ENCODE measurements around the gene HDAC10.

HDAC10 gene

GRCh38 chr22:50236731-50237409 lies 14.2 kb downstream of the HDAC10 start:
- DNase-seq (ENCODE audit: low spot score), result peak; percentile 73

DNA sequence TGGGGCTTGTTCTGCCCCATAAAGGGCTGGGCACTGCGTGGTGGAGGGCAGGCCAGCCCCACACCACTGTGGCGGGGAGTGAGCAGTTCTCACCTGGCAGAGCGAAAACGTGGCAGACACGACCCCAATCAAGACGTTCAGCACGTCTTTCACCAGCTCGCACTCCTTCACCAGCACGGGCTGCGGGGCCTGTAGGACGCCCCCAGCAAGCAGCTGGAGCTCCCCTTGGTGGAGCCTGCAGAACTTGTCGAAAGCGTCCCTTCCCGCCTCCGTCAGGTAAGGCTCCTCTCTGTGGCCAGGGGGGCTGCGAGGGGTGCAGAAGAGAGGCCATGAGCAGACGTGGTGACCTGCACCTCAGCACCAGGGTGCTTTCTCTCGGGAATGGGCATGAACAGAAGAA lies 17.8 kb downstream of the HDAC10 start:
- no peak for DNase-seq (ENCODE audit: low spot score)

- DNase-seq (ENCODE audit: low spot score), result no peak
Observed at GRCh38 chr22:50232481-50233151, 18.4 kb downstream of the HDAC10 start.

DNA sequence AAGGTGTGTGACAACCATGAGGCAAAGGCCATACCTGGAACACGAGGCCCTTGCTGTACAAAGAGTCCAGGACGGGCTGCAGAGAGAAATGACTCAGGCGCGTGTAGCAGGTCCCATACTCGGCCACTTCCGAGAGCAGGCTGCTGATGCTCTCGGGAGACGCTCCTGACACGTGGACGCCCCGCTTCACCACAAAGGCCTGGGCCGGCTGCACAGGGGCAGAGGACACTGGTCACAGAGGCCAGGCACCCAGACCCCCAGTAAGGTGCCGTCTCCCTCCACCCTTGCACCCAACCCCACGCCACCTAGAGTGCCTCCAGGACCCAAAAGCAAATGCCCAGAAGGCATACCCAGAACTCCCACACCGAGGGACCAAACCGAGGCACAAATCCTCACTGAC lies 21.7 kb downstream of the HDAC10 start:
- DNase-seq (ENCODE audit: low spot score), result no peak

DNA sequence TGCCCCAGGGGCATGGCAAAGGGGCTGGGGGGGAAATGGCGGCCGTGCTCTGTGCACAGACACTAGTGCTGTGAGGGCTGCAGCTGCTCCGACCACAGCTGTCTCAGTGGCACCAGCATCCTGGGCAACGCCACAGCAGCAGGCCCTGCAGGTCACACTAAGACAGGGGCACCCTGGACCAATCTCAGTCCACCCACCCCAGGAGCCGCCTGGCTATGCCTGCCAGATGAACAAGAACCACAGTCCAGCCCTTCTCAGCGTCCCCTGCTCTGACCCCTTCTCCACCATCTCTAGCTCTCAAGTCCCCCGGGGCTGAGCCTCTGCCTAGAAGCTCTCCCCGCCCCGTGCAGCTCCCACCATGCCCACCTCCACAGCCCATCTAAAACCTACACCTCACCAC lies 22.7 kb downstream of the HDAC10 start:
- DNase-seq (ENCODE audit: low spot score), result no peak

- no peak for DNase-seq (ENCODE audit: low spot score)
Observed at GRCh38 chr22:50227579-50228215, 23.4 kb downstream of the HDAC10 start.

- DNase-seq (ENCODE audit: low spot score), result no peak
Observed at GRCh38 chr22:50226875-50227165, 24.2 kb downstream of the HDAC10 start.

GRCh38 chr22:50226063-50226874 lies 24.8 kb downstream of the HDAC10 start:
- no peak for DNase-seq (ENCODE audit: low spot score)

GRCh38 chr22:50225200-50225969 lies 25.7 kb downstream of the HDAC10 start:
- DNase-seq (ENCODE audit: low spot score), result no peak

DNA sequence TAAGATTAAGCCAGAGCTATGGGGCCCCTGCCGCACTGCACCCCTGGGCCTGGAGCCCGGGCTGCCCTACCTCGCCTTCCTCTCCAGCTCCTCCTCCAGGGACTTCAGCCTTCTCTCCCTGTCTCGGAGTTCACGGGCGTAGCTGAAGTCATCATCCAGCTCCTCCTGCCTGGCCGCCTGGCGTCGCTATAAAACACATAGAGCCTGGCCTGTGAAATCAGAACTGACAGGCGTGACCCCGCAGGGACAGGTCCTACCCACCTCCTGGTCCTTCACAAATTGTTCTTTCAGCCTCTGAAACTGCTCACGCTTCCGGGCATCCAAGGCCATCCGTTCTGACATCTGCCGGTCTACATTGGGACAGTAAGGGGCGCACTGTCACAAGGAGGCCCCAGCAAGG lies 27.0 kb downstream of the HDAC10 start:
- no peak for DNase-seq (ENCODE audit: low spot score)

DNA sequence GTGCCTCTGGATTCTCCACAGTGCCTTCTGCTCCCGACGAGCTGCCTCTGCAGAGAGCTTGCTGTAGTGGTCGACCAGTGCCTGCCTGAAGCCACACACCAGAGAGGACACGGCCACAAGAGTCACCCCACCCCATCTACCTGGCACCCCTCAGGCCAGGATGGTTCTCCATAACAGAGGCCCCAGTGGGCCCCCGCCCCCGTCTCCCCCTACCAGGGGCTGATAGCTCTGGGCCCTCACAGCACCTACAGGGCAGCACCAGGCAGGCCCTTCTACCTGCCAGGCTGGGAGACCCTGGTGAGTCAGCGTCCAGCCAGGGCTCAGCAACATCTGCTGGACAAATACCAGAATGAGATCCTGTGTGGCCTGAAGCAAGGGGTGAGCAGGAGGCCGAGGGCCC lies 28.6 kb downstream of the HDAC10 start:
- no peak for DNase-seq (ENCODE audit: low spot score)

GRCh38 chr22:50221410-50222300 lies 29.4 kb downstream of the HDAC10 start:
- no peak for DNase-seq (ENCODE audit: low spot score)

GRCh38 chr22:50220603-50221409 lies 30.3 kb downstream of the HDAC10 start:
- no peak for DNase-seq (ENCODE audit: low spot score)

GRCh38 chr22:50219800-50220602 lies 31.1 kb downstream of the HDAC10 start:
- DNase-seq (ENCODE audit: low spot score), result no peak

- peak; percentile 88 for DNase-seq (ENCODE audit: low spot score)
Observed at GRCh38 chr22:50218996-50219727, 31.9 kb downstream of the HDAC10 start.

DNA sequence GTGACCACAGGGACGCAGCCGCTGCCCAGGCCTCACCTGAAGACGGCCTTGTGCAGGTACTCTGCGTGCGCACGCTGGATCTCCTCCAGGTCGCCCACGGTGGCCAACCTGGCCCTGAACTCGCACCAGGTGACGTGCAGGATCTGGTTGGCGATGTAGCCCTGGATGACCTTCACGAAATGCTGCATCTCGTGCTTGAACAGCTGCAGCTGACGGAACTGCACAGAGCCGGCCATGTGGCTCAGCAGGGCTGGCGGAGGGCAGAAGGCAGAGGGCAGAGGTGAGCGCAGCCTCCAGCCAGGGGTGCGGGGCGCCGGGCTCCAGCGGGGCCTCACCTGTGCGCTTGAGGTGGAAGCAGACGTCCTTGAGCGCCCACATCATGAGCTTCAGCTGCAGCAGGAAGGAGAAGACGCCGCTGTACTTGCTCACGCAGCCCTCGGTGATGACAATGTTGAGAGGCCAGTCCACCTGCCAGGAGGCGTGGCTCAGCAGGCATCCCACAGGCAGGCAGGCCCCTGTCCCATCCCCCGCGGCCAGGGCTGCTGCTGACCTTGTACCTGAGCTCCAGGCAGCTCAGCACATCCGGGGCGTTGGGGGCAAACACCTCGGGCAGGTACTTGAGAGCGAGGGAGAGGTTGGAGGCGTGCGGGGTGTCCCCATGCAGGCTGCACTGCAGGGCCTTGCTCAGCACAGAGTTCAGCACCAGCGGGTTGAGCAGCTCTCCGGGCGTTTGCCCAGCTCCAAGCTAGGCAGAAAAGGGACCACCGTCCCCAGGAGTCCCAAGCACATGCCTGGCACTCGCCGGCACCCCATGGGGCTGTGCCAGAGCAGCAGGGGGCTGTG lies 32.7 kb downstream of the HDAC10 start:
- no peak for DNase-seq (ENCODE audit: low spot score)

GRCh38 chr22:50217543-50218152 lies 33.4 kb downstream of the HDAC10 start:
- no peak for DNase-seq (ENCODE audit: low spot score)
